ENCODE data around the gene KRT34.
A peak's percentile ranks its signal among the peaks of the same experiment; 100 is the strongest.

Gene KRT34

GRCh38 chr17:41404024-41404671 lies 22.0 kb upstream of the KRT34 start (continued):
- peak; percentile 97 for TF ChIP-seq TSHZ1 (tag by site-specific recombination; IDR thresholded peaks at IDR 0.05; ENCODE audit: borderline replicate concordance)
- no peak for TF ChIP-seq AEBP2 (tag by site-specific recombination; IDR thresholded peaks at IDR 0.05; ENCODE audit: borderline replicate concordance)
- TF ChIP-seq ZNF624 (tag by site-specific recombination; IDR thresholded peaks at IDR 0.05) = no peak
- TF ChIP-seq ZBTB26 (tag by site-specific recombination; optimal IDR thresholded peaks at IDR 0.05) = peak; percentile 18
- TF ChIP-seq ZNF248 (tag by site-specific recombination; IDR thresholded peaks at IDR 0.05) = no peak
- TF ChIP-seq ZNF610 (tag by site-specific recombination; IDR thresholded peaks at IDR 0.05; ENCODE audit: borderline replicate concordance) = no peak
- TF ChIP-seq ZFP3 (tag by site-specific recombination; IDR thresholded peaks at IDR 0.05; ENCODE audit: low read depth) = no peak
- TF ChIP-seq GLIS1 (tag by site-specific recombination; IDR thresholded peaks at IDR 0.05) = no peak
- TF ChIP-seq ZBTB7A (tag by site-specific recombination; IDR thresholded peaks at IDR 0.05; ENCODE audit: low read depth) = no peak
- peak; percentile 47; the same call in 1 of the 2 replicates for TF ChIP-seq KLF1 (tag by site-specific recombination; IDR thresholded peaks at IDR 0.05)
- no peak for TF ChIP-seq ZSCAN18 (tag by site-specific recombination; IDR thresholded peaks at IDR 0.05)
- no peak for TF ChIP-seq ZNF350 (tag by site-specific recombination; IDR thresholded peaks at IDR 0.05)
- TF ChIP-seq KLF16 (tag by site-specific recombination; IDR thresholded peaks at IDR 0.05) = no peak; the same call in 1 of the 2 replicates
- TF ChIP-seq ZNF423 (tag by site-specific recombination; IDR thresholded peaks at IDR 0.05) = no peak
- no peak for TF ChIP-seq ZNF791 (tag by site-specific recombination; IDR thresholded peaks at IDR 0.05)
- no peak; the same call in 1 of the 2 replicates for TF ChIP-seq ZNF488 (tag by site-specific recombination; IDR thresholded peaks at IDR 0.05)
- TF ChIP-seq ZNF26 (tag by site-specific recombination; IDR thresholded peaks at IDR 0.05) = no peak
- 0 out of 2 replicates have a peak, but pooled peaks have one; percentile 0 for TF ChIP-seq TRIM28 (IDR thresholded peaks at IDR 0.05; ENCODE audit: borderline replicate concordance, low read length)
- TF ChIP-seq ZNF223 (tag by site-specific recombination; IDR thresholded peaks at IDR 0.05) = no peak
- TF ChIP-seq SP2 (tag by site-specific recombination; IDR thresholded peaks at IDR 0.05) = peak; percentile 24; the same call in 1 of the 2 replicates
- peak; percentile 56 for TF ChIP-seq PATZ1 (tag by site-specific recombination; IDR thresholded peaks at IDR 0.05)
- no peak for TF ChIP-seq ZNF776 (tag by site-specific recombination; IDR thresholded peaks at IDR 0.05; ENCODE audit: borderline replicate concordance)
- TF ChIP-seq SP3 (tag by site-specific recombination; IDR thresholded peaks at IDR 0.05) = peak; percentile 47; the same call in 1 of the 2 replicates
- no peak for TF ChIP-seq ZNF645 (tag by site-specific recombination; IDR thresholded peaks at IDR 0.05)
- TF ChIP-seq ZNF837 (tag by site-specific recombination; IDR thresholded peaks at IDR 0.05) = no peak
- peak; percentile 90 for TF ChIP-seq KLF9 (tag by site-specific recombination; IDR thresholded peaks at IDR 0.05; ENCODE audit: low read depth)

Data from HEK293 (cell line).